ENCODE measurements around the gene DMRTA2.

Gene DMRTA2

DNA sequence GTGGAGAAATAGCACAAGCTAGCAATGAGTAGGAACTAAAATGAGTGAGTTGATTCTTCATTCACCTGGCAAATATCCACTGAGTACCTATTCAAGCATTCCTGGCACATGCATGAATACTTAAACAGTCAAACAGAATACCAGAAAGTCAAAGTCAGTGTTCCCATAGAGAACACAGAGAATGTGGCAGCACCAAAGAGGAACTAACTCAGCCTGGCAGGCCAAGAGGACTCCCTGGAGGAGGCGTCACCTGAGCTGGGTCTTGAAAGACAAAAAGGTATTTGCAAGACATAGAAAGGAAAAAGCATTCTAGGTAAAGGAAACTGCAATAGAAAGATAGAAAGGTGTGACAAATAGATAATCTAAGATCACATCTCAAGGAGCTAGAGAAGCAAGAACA lies 49.7 kb downstream of the DMRTA2 start:
- DNase-seq (ENCODE audit: low spot score), result no peak

DNA sequence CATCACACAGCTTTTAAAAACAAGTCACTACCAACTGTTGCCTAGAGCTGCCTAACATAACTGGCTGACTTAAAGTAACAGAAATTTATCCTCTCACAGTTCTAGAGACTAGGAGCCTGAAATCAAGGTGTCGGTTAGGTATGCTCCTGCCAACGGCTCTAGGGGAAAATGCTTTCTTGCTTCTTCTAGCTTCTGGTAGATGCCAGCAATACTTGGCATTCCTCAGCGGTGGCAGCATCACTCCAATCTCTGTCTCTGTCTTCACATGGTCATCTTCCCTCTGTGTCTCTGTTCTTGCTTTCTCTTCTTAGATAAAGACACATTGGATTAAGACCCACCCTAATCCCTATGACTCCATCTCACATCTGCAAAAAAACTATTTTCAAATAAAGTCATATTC lies 51.5 kb downstream of the DMRTA2 start:
- DNase-seq (ENCODE audit: low spot score), result no peak

DNA sequence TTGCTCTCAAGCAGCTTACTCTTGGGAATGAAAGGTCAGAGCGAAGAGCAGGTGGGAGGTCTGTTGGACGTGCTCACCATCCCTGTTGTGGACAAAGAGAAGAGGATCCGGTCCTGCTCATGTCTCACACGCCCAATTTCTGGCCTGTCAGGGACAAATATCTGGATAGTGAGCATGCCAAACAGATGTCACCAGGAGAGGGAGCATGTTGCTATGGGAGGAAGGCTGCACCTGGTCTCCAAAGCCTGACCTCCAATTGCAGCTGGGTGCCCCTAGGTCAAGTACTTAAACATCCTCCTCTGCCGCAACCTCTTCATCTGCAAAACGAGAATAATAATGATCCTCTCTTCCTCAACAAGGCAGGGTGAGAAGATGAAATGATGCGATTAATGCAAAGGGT lies 53.4 kb downstream of the DMRTA2 start:
- DNase-seq (ENCODE audit: low spot score), result no peak

- no peak for DNase-seq (ENCODE audit: low spot score)
Observed at GRCh38 chr1:50369008-50369634, 54.1 kb downstream of the DMRTA2 start.

GRCh38 chr1:50368179-50369007 lies 54.9 kb downstream of the DMRTA2 start:
- peak; percentile 30 for DNase-seq (ENCODE audit: low spot score)
